GM23338 (cell line): ENCODE results near the gene PPM1L. TPM values are rescaled to one million over a fixed set of nuclear protein-coding genes. Genes with fewer than 3 reads are reported as not detected.

Experiments used
- EZH2 ChIP-seq: fragments of 200-600 bp; sonication (generic); IDR thresholded peaks from one replicate; pipeline ENCODE4 v1.8.0; 2017; ENCODE audit warnings: antibody characterized with exemption, mild to moderate bottlenecking, low read depth; ENCODE audit not compliant: unreplicated experiment
- REST ChIP-seq: IDR thresholded peaks from one replicate; pipeline ENCODE4 v1.6.1; 2018; ENCODE audit warnings: antibody characterized with exemption; ENCODE audit not compliant: unreplicated experiment
- STAT1 ChIP-seq: IDR thresholded peaks from one replicate; pipeline ENCODE4 v1.6.1; 2016; ENCODE audit warnings: antibody characterized with exemption; ENCODE audit not compliant: unreplicated experiment
- ZNF114 ChIP-seq: fragments of 250-450 bp; sonication (Bioruptor Pico); IDR thresholded peaks from 2 replicates; pipeline ENCODE4 v1.5.0; 2020; ENCODE audit warnings: mild to moderate bottlenecking, moderate library complexity
- polyA plus RNA-seq: library from polyadenylated mRNA; unstranded; fragments of >200 nt; fragmentation: Nextera tagmentation; extraction: Ambion mirVana; gene quantifications from 2 replicates; pipeline ENCODE4 v1.2.1, GENCODE V29; 2016
- total RNA-seq: library from RNA; depleted of rRNA; stranded (reverse); fragments of >200 nt; shearing (Covaris generic); gene quantifications from 2 replicates; pipeline ENCODE4 v1.2.3, GENCODE V29; 2014
- TF ChIP-seq, protein P1 (sequence below): fragments of 250-450 bp; sonication (Bioruptor Pico); IDR thresholded peaks from 2 replicates; pipeline ENCODE4 v1.5.0; 2020; ENCODE audit warnings: mild to moderate bottlenecking, moderate library complexity
- TF ChIP-seq, protein P2 (sequence below): IDR thresholded peaks from 2 replicates; pipeline ENCODE4 v1.6.1; 2016; ENCODE audit warnings: antibody characterized with exemption

The PPM1L gene
- total and polyA plus RNA-seq, 2 experiments from 2014 or later: 3.9 to 26.4 TPM

GRCh38 chr3:160999274-160999673, 243.2 kb downstream of the PPM1L start (continued):
- TF ChIP-seq, protein P1, sequence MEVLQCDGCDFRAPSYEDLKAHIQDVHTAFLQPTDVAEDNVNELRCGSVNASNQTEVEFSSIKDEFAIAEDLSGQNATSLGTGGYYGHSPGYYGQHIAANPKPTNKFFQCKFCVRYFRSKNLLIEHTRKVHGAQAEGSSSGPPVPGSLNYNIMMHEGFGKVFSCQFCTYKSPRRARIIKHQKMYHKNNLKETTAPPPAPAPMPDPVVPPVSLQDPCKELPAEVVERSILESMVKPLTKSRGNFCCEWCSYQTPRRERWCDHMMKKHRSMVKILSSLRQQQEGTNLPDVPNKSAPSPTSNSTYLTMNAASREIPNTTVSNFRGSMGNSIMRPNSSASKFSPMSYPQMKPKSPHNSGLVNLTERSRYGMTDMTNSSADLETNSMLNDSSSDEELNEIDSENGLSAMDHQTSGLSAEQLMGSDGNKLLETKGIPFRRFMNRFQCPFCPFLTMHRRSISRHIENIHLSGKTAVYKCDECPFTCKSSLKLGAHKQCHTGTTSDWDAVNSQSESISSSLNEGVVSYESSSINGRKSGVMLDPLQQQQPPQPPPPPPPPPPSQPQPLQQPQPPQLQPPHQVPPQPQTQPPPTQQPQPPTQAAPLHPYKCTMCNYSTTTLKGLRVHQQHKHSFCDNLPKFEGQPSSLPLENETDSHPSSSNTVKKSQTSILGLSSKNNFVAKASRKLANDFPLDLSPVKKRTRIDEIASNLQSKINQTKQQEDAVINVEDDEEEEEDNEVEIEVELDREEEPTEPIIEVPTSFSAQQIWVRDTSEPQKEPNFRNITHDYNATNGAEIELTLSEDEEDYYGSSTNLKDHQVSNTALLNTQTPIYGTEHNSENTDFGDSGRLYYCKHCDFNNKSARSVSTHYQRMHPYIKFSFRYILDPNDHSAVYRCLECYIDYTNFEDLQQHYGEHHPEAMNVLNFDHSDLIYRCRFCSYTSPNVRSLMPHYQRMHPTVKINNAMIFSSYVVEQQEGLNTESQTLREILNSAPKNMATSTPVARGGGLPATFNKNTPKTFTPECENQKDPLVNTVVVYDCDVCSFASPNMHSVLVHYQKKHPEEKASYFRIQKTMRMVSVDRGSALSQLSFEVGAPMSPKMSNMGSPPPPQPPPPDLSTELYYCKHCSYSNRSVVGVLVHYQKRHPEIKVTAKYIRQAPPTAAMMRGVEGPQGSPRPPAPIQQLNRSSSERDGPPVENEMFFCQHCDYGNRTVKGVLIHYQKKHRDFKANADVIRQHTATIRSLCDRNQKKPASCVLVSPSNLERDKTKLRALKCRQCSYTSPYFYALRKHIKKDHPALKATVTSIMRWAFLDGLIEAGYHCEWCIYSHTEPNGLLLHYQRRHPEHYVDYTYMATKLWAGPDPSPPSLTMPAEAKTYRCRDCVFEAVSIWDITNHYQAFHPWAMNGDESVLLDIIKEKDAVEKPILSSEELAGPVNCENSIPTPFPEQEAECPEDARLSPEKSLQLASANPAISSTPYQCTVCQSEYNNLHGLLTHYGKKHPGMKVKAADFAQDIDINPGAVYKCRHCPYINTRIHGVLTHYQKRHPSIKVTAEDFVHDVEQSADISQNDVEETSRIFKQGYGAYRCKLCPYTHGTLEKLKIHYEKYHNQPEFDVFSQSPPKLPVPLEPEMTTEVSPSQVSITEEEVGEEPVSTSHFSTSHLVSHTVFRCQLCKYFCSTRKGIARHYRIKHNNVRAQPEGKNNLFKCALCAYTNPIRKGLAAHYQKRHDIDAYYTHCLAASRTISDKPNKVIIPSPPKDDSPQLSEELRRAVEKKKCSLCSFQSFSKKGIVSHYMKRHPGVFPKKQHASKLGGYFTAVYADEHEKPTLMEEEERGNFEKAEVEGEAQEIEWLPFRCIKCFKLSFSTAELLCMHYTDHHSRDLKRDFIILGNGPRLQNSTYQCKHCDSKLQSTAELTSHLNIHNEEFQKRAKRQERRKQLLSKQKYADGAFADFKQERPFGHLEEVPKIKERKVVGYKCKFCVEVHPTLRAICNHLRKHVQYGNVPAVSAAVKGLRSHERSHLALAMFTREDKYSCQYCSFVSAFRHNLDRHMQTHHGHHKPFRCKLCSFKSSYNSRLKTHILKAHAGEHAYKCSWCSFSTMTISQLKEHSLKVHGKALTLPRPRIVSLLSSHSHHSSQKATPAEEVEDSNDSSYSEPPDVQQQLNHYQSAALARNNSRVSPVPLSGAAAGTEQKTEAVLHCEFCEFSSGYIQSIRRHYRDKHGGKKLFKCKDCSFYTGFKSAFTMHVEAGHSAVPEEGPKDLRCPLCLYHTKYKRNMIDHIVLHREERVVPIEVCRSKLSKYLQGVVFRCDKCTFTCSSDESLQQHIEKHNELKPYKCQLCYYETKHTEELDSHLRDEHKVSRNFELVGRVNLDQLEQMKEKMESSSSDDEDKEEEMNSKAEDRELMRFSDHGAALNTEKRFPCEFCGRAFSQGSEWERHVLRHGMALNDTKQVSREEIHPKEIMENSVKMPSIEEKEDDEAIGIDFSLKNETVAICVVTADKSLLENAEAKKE: no peak
- TF ChIP-seq EZH2: no peak
- TF ChIP-seq, protein P2, sequence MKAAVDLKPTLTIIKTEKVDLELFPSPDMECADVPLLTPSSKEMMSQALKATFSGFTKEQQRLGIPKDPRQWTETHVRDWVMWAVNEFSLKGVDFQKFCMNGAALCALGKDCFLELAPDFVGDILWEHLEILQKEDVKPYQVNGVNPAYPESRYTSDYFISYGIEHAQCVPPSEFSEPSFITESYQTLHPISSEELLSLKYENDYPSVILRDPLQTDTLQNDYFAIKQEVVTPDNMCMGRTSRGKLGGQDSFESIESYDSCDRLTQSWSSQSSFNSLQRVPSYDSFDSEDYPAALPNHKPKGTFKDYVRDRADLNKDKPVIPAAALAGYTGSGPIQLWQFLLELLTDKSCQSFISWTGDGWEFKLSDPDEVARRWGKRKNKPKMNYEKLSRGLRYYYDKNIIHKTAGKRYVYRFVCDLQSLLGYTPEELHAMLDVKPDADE: no peak
- TF ChIP-seq ZNF114 (CRISPR knock-in tag): no peak
- TF ChIP-seq STAT1: no peak
- no peak for TF ChIP-seq REST
